BJ (cell line): ENCODE data around the gene ELP4. TPM values are rescaled to one million over a fixed set of nuclear protein-coding genes. Genes with fewer than 3 reads are reported as not detected.

Source experiments
- CTCF ChIA-PET: fragments of 350-600 bp; formaldehyde crosslinking; extraction: SDS; loops from one replicate; lab custom pipeline; 2021; ENCODE audit warnings: antibody characterized with exemption, inconsistent platforms; lab: Yijun Ruan, JAX
- POLR2A ChIA-PET: fragments of 300-600 bp; sonication (Branson Sonifier 250); formaldehyde crosslinking; extraction: SDS; loops from one replicate; lab custom pipeline; 2021; ENCODE audit warnings: antibody characterized with exemption; lab: Charles Lee
- DNase-seq: peaks from one replicate; pipeline ENCODE4 v3.0.0-alpha.2; 2011; ENCODE audit warnings: low read depth
- H3K27me3 ChIP-seq: 2 replicates; pipeline ENCODE4 v1.6.0; 2011; ENCODE audit warnings: low read length; ENCODE audit not compliant: control insufficient read depth, insufficient read depth
- H3K36me3 ChIP-seq: 2 replicates; pipeline ENCODE4 v1.5.1; 2011; ENCODE audit warnings: low read length; ENCODE audit not compliant: control insufficient read depth, insufficient read depth
- H3K4me3 ChIP-seq: 2 replicates; pipeline ENCODE4 v1.5.1; 2011; ENCODE audit warnings: low read depth, mild to moderate bottlenecking, control low read depth, low read length
- CTCF ChIP-seq: IDR thresholded peaks from 2 replicates; pipeline ENCODE4 v1.5.1; 2011; ENCODE audit warnings: low read depth, mild to moderate bottlenecking, control low read depth, inconsistent platforms, low read length, moderate library complexity; ENCODE audit not compliant: insufficient read depth
- polyA plus RNA-seq: library from polyadenylated mRNA; depleted of rRNA; stranded (reverse); fragments of >200 nt; gene quantifications from 2 replicates; pipeline ENCODE4 v1.2.3, GENCODE V29; 2011

Gene ELP4
- polyA plus RNA-seq, 1 experiment, result 11.8 TPM

DNA sequence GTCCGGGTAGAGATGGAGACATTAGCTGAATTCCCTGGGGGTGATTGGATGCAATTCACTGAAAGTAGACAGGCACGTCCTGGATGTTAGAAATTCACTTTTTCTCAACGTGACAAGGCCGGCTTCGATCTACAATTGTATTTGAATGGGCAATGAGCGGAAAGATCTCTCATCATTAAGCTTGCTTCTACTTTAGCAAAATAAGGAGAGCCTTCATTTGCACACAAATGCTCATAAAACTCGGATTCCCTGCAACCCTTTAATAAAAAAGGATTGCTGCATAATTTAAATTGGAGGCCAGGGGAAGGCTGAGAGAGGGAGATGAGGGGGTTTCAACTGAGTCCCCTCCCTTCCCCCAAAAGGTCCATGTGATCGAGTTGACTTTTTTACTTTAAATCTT, 312.2 kb downstream of the ELP4 start:
- DNase-seq, result no peak
- CTCF ChIA-PET, result interaction anchor here (1.6 kb wide), 1 partner anchor 10 kb away, joined by 5 read pairs; the partner anchor contains the start of gene PAX6
- peaks cover 76% of the 10 kb centered on the region for H3K27me3 ChIP-seq
- POLR2A ChIA-PET, result no interaction called here
- TF ChIP-seq CTCF, result no peak
- H3K36me3 ChIP-seq, result no peaks in the 10 kb centered on the region
- H3K4me3 ChIP-seq, result no peak overlapping the region

DNA sequence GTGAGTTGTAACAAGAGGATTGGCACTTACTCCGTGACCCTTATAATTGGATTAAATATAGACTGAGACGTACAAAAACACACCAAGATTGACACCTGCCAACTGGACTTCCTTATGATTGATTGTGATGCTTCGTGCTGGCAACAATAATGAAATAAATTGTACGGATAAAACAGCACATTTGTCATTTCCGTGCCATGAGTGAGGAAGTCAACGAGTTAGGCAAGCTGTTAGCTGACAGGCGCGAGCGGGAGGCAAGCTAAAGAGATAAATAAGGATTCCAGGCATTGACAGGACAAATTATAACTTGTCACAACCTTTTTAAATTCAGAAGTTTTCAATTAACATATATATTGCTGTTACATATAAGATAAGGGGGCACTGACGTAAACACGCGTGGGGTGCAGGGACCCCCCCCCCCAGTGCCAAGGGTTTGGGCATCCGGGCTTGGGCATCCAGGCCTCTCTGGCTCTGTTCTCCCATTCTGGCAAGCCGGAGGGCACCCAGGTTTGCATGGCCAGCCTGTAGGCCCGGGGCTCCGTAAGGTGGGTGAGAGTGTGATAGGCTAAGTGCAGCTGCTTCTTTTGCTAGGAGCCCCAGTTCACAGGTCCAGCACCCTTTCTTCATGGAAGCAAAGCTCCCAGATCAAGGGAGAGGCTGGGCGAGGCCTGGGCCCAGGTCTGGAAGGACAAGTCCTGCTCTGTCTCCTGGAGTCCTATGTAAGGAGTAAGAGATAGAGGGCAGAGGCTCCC, 312.8 kb downstream of the ELP4 start:
- ChIA-PET CTCF (interaction anchor here (0.6 kb wide), 1 partner anchor 9 kb away, joined by 3 read pairs; no protein-coding TSS in a partner anchor), POLR2A (no interaction called here)
- Histone ChIP-seq H3K36me3 (no peaks in the 10 kb centered on the region), H3K27me3 (peaks cover 75% of the 10 kb centered on the region), H3K4me3 (no peak overlapping the region)
- DNase-seq, result no peak
- TF ChIP-seq CTCF, result no peak

DNA sequence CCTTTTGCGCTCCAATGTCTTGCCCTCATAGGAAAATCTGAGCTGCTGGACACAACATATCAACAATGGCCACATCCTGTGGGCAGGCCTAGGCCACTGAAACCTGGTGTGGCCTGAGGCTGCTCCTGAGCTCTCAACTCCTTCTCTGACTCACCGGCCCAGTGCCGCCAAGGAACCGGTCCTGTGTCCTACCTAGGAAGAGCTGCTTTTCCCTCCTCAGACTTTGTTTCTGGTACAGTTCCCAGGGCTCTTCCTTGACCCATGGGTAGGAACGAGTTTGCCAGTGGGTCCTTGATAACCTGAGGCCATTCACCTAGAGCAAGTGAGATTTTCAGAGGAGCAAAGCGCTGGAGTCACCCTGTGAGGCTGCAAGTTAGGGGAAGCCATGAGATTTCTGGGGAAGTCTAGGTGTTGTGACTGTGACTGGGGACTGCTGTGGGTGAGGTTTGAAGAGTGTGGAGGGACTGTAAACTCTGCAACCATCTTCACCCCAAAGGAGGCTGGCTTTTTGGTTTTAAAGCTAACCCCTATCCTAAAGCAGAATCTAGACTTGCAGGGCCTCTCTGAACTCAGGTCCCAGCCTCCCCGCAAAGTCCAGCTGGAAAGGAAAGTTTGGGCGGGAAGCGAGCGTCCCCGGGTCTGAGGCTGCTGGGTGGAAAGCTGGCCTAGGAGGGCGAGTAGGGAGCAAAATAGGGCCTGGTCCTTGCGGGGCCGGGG, 313.5 kb downstream of the ELP4 start:
- ChIA-PET POLR2A (interaction anchor here (0.7 kb wide), 1 partner anchor 17 kb away, joined by 4 read pairs; no protein-coding TSS in a partner anchor), CTCF (interaction anchor here (0.6 kb wide), 1 partner anchor 10 kb away, joined by 3 read pairs; no protein-coding TSS in a partner anchor)
- Histone ChIP-seq H3K36me3 (no peaks in the 10 kb centered on the region), H3K4me3 (no peak overlapping the region), H3K27me3 (peaks cover 74% of the 10 kb centered on the region)
- no peak for DNase-seq
- TF ChIP-seq CTCF, result no peak

GRCh38 chr11:31823644-31824331, 314.2 kb downstream of the ELP4 start:
- Histone ChIP-seq H3K36me3 (no peaks in the 10 kb centered on the region), H3K27me3 (peaks cover 69% of the 10 kb centered on the region), H3K4me3 (no peak overlapping the region)
- POLR2A ChIA-PET, result interaction anchor here (0.7 kb wide), 1 partner anchor 18 kb away, joined by 4 read pairs; no protein-coding TSS in a partner anchor
- CTCF ChIA-PET, result no interaction called here
- no peak for DNase-seq
- TF ChIP-seq CTCF, result no peak
